GDM1 (cell line): Measurements from ENCODE around the gene DBN1.
A peak's percentile ranks its signal among the peaks of the same experiment; 100 is the strongest.
"Not testable (repeated sequence)": the region's sequence is repeated elsewhere in the genome, so short reads cannot be mapped to it uniquely, and the experiment has no call there.

Experiments
- DNase-seq: peaks from one replicate; lab custom pipeline; 2025; lab: John Stamatoyannopoulos, UW

Gene DBN1

DNA sequence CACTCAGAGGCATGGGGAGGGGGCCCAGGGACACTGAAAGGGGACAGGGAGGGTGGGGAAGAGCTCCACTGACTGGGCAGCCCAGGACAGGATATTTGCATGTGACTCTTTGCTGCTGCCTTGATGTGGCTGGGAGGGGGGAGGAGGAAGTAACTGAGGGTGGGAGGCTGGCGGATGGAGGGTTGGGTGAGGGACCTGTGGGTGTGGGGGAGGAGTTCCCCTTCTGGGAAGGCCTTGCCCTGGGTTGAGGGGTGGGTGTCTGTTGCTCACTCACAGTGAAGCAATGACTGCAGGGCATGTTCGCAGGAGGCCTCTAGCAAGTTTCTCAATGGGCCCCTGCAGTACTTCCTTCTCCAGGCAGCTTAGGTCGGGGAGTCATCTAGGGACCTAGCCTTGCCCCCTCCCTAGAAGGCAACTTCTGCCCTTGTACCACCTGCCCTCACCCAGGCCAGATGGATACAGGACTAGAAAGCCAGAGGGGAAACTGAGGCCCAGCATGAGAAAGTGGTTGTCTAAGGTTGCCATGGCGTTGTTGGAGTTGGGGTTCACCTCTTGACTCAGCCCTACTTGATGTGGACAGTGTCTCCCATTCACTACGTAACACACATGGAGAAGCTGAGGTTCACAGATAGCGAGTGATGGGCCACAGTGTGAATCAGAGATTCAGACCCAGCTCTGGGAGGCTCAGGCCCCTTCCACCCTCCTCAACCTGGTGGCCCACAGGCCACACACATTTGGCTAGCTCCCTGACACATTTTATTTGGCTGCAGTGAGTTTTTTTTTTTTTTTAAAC is 44.0 kb downstream of the DBN1 start:
- peak; percentile 86 for DNase-seq

DNA sequence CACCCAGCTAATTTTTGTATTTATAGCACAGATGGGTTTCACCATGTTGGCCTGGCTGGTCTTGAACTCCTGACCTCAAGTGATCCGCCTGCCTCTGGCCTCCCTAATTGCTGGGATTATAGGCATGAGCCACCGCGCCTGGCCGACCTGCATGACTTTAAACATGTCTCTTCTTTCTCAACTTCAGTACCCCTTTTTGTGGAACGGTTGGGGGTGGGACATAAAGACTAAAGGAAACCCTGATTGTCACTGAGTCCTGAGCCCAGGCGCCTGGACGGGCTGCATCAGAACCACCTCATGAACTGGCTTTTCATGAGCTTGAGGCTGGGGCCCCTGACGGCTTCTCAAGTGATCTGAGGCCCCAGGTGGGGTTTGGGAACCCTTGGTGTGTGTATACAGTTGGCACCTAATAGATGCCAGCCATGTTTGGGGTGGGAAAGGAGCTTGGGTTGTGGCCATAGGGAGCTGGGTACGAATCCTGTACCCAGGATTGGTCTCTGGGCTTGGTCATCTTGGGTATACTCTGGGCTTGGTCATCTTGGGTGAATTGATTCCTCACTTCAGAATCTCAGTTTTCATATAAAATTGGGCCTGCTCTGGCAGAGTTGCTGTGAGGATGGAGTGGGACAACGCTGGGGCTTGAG is 44.7 kb downstream of the DBN1 start:
- no peak for DNase-seq

DNA sequence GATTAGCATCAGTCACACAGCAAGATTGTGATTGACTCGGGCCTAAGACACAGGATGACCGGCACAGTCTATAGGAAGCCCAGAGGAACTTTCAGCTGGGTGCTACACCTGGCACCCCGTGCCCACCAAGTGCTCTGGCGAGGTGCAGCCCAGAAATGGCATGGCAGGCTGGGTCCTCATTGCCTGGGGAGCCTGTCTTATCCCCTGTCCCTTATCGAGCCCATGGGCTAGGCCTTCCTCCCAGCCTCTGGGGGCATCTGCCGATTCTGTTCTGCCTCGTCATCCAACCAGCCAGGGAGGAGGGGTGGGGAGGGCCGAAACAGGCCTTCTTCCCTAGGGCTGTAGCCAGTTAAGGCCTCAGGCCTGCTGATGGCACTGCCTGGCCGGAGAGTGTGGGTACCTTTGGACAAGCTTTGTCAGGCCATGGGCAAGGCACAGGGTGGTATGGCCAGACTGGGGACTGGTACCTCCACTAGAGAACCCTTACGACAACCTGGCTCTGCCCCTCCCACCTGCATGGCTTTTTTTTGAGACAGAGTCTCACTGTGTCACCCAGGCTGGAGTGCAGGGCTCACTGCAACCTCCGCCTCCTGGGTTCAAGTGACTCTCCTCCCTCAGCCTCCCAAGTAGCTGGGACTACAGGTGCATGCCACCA is 45.4 kb downstream of the DBN1 start:
- no peak for DNase-seq

DNA sequence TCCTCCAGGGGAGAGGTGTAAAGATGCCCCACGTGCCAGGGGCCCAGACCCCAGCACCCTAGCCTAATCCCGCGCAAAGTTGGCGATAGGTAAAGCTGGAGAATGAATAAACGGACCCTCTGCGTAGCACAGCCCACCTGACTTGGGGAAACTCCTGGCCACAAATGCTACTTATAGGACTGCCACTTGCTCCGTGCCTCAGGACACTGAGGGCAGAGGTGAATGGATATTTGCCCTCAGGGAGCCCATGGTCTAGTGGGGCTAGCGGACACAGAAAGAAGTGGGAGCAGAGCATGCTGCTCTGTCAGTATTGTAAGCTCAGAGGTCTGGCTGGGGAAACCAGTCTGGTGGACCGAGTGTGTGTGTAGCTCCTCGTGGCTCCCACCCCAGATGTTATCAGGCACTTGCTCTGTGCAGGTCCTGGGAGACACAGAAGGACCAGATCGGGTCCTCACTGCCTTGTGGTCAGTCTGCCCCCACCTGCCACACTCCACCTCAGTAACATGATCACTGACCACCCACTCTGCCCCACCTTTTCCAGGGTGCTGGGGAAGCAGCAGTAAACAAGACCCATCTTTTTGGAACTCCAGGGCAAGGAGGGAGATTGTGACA is 46.1 kb downstream of the DBN1 start:
- no peak for DNase-seq

DNA sequence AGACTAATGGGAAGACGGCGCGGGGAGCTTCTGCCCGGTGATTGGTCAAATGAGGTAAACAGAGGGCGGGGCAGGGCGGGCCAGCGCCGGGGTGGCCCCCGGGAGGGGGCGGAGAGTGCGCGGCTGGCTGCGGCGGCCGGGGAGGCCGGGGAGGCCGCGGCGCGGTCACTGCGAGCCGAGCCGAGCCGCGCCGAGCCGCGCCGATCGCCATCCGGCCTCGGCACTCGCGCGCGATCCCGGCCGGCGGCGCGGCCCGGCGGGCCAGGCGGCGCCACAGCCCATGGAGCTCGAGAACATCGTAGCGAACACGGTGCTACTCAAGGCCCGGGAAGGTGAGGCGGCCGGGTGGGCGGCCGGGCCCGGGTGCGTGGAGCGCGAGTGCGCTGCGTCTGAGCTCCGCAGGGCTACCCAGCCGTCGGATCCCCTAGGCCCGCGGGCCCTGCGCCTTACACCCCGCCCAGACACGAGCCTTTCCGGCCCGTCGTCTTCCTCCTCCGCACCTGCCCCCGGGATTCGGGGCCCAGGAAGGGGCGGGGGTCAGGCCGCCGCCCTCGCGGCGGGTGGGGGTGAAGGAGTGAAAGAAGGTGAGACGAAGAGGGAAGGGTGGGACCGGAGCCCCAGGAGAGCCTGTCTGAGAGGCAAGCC is 46.7 kb downstream of the DBN1 start, which contains the start of gene GRK6:
Gene GRK6, plus strand, starts transcription at position 111 of the 645 bp plus-strand sequence. Its CDS starts 170 bp downstream, at position 281.
- no peak for DNase-seq

DNA sequence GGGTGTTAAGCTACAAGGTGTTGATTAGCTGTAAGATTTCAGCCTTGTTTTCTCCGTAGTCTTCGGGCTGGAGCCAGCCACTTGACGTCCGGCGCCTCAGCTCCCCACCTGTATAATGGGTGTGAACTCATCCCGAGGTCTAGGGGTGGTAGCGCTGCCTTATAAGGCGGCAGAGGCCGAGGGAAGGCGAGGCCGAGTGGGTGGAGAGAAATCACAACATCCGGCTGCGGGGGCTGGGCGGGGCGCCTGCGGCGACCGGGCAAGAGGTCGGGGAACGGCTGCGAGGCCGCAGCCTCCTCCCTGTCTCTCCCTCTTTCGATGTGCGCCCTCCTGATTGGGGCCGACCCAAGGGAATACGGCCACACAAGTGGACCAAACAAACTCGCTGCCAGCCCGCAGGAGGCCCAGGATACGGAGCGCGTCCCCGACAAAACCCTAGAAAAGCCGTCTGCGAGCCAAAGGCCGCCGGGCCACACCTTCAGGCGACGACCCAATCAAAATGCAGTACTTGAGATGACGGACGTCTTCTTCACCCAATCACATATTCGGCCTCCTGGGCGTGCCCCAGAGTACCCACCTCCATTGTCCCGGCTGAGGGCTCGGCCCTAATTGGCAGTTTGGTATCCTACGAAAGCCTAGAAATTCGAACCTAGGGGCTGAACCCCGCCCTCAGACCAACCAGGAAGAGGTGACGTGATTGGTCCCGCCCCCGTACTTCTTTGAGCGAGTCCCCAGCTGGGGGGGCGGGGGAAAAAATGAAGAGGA is 47.5 kb downstream of the DBN1 start:
- DNase-seq = peak; percentile 100

DNA sequence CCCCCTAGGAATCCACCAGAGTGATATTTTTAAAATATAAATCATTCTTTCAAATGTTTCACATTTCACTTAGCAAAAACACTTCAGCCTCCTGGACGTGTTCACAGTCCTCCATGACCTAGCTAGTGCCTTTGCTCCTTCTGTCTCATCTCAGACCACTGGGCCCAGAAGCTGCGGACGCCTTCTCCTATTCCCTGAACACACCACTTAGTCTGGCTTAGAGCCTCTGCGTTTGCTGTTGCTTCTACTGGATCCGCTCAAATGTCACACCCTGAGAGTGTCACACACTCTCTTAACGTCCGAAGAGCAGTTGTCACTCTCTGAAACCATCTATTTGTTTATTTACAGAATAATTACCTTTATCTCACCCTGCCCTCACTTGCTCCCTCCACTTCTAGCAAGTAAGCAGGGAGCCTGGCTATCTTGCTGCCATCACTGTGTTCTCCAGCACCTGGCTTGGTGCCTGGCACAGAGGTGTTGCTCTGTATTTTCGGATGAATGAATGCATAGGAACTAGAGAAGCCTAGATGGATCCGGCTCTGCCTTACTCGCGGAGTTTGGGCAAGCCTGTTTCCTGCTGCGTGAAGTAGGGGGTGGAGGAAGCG is 48.1 kb downstream of the DBN1 start:
- no peak for DNase-seq

DNA sequence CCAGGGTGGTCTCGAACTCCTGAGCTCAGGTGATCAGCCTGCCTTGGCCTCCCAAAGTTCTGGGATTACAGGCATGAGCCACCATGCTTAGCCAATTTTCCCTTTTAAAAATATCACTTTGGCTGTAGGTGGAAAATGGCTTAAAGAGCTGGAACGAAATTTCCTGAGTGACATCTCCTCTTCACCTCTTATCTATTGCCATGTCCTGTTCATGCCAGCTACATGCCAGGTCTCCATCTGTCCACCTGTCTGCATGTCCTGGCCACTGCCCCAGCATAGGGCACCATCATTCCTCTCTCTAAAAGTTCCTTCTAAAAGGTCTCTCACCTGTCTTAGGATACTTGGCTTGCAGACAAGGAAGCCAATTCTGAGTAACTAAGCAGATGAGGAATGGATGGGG is 49.8 kb downstream of the DBN1 start:
- DNase-seq = no peak

DNA sequence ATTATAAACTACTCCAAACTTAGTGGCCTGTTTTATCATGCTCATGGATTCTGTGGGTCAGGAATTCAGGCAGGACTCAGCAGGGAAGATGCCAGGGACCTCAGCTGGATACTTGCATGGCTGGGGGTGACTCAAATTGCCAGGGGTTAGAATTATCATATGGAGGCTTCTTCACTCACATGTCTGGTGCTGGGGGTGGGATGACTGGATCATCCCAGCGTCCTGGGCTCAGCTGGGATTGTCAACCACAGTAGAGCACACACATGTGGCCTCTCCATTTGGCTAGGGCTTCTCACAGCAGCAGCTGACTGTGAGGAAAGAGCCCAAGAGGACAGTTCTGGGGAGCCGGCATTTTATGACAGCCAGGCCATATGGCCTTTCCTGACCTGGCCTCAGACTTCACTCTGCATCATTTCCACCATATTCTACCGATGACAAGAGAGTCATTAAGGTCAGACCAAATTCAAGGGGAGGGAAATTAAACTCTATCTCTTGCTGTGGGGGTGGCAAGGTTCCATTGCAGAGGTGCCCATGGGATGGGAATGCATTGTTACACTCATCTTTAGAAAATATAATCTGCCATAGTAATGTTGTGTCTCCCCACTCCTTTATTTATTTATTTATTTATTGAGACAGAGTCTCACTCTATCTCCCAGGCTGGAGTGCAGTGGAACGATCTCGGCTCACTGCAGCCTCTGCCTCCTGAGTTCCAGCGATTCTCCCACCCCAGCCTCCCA is 52.2 kb downstream of the DBN1 start:
- DNase-seq = no peak

DNA sequence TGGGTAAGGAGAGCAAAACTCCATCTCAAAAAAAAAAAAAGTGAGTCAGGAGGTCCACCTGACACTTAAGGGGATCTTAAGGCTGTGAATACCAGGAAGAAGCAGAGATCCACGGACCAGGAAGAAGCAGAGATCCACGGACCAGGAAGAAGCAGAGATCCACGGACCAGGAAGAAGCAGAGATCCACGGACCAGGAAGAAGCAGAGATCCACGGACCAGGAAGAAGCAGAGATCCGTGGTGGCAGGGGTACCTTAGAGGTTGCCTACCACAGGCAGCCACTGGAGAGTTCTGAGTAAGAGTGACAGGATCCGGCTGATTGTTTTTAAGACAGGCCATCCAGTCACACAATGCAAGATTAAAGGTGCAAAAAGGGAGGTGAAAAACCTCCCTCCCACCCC is 53.0 kb downstream of the DBN1 start:
- DNase-seq = not testable (repeated sequence)

DNA sequence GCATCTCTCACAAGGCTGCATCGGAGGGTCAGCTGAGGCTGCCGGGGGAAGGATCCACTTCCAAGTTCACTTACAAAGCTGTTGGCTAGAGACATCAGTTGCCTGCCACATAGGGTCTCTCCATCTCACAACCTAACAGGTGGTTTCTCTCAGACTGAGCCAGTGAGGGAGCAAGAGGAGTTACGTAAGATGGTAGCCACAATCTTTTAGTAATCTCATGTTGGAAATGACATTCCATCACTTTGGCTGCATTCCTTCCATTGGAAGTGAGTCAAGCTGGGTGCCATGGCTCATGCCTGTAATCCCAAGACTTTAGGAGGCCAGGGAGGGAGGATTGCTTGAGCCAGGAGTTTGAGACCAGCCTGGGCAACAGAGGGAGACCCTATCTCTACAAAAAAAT is 54.4 kb downstream of the DBN1 start:
- no peak for DNase-seq

DNA sequence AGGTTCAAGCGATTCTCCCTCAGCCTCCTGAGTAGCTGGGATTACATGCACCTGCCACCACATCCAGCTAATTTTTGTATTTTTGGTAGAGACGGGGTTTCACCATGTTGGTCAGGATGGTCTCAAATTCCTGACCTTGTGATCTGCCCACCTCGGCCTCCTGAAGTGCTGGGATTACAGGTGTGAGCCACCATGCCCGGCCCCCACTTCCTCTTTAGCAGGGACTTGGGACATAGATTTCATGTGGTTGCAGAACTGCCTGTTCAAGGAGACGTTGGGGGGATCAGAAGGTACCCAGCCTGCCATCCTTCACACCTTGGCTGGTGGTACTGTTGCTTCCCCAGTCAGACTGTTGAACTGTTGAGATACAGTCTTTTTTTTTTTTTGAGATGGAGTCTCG is 56.4 kb downstream of the DBN1 start:
- DNase-seq = not testable (repeated sequence)

DNA sequence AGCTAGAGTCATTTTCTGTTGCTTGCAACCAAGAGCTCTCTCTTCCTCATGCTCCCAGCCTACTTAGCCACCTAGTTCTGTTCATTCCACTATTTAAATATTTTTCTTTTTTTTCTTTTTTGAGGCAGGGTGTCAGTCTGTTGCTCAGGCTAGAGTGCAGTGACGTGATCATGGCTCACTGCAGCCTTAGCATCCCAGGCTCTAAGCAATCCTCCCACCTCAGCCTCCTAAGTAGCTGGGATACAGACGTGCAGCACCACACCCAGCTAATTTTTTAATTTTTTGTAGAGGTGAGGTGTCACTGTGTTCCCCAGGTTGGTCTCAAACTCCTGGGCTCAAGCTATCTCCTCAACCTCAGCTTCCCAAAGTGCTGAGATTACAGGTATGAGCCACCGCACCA is 59.0 kb downstream of the DBN1 start:
- no peak for DNase-seq

DNA sequence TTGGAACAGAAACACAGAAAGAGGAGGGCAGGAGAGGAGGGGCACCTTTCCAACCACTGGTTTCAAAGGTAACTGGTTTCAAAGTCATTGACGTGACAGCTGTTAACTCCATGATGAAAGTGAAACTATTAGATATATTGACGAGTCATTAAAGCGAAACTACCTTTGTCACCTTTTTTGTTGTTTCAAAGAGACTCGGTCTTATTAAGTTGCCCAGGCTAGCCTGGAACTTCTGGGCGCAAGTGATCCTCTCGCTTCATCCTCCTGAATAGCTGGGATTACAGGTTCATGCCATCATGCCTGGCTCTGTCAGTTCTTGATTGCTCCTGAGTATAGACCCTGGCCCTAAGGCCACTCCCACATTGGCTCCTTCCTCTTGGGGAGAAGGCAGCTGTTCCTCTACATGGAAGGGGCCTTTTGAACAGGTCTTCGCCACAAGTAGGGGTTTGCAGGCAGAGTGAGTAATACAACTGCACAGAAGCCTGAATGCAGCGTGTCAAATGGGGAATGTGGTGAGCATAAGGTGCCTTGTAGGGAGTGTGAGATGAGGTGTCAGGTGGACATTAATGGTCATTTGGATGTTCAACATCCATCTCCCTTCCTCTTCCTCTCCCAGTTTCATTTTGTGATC is 60.7 kb downstream of the DBN1 start:
- no peak for DNase-seq

DNA sequence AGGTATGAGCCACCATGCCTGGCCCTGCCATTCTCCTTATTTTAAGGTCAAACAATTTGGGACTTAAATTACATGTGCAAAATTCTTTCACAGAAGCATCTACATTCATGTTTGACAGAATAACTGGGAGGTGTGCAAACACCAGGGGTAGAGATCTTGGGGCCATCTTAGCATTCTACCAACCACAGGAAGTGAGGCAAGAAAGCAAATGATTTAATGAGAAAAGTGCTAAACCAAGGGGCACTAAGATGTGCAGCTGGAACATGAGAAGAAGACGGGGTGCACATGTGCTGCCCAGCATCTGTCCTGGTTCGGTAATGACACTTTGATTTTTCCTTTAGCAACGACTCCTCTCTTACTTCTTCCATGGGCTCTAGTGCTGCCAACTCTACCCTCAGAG is 62.9 kb downstream of the DBN1 start:
- DNase-seq = no peak

DNA sequence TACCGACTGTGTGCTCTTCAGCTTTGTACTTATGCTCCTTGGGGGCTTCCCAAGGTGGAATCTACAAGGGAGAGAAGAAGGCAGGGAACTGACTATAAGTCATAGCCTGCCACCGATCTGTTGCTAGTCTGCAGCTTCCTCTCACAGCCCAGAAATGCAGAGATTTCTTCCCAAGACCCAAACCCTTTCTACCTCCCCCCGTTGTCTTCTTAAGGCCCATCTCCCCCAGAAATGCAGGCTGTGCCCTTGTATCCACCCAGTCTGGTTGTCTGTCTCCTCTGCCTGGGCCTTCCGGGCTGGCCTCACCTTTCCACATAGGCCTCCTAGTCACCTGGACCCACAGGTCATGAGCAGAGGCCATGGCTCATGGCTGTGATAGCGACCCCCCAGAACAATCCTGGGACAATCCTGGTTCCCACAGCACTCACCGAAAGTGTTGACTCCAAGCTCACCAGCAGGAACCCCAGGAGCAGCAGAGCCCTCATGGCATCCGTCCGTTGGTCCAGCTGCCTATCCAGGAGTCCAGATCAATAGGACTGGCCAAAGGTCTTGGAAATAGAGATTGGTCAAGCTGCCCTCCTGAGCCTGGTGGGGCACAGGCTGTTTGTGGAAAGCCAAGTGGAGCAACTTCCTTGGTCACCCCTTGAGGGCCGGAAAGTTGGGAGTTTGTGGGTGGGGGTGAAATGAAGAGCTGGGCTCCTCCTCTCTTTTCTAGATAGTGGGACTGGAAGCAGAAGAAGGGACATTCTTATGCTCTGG is 64.2 kb downstream of the DBN1 start, which contains the start of gene F12:
Gene F12, minus strand, starts transcription at position 522 of the 759 bp plus-strand sequence. Its CDS starts 37 bp downstream, at position 485.
- DNase-seq = no peak
